Spleen (tissue), 11 donors: Measurements from ENCODE around the gene ADAM19. TPM values are rescaled to one million over a fixed set of nuclear protein-coding genes. Genes with fewer than 3 reads are reported as not detected.
A peak's percentile ranks its signal among the peaks of the same experiment; 100 is the strongest.

Experiments
- DNase-seq: peaks from one replicate; pipeline ENCODE4 v3.0.0-alpha.2; 2020
- H3K27ac ChIP-seq, 8 donors: fragments of 200-600 bp; sonication (generic) in 7 of 8; 1 replicate in 4 of 8; 2 replicates in 4 of 8; pipeline versions ENCODE4 v1.5.0 to v1.8.0; 2016 to 2021; ENCODE audit warnings: inconsistent platforms in 4 of 8, mild to moderate bottlenecking in 4 of 8, moderate library complexity in 1 of 8
- H3K27me3 ChIP-seq, 7 donors: fragments of 200-600 bp; sonication (generic) in 6 of 7; replicated peaks in 1 of 7; 1 replicate in 4 of 7; 2 replicates in 3 of 7; pipeline versions ENCODE4 v1.5.0 to v1.8.0; 2016 to 2021; ENCODE audit warnings: inconsistent platforms in 3 of 7, mild to moderate bottlenecking in 1 of 7
- H3K36me3 ChIP-seq, 6 donors: fragments of 200-600 bp; sonication (generic) in 5 of 6; 1 replicate in 4 of 6; 2 replicates in 2 of 6; pipeline versions ENCODE4 v1.5.0 to v1.8.0; 2016 to 2021; ENCODE audit warnings: inconsistent platforms in 2 of 6
- H3K4me1 ChIP-seq, 6 donors: fragments of 200-600 bp; sonication (generic) in 5 of 6; 1 replicate in 3 of 6; 2 replicates in 3 of 6; pipeline versions ENCODE4 v1.5.0 to v1.8.0; 2016 to 2021; ENCODE audit warnings: inconsistent platforms in 3 of 6
- H3K4me3 ChIP-seq, 8 donors: fragments of 200-600 bp; sonication (generic) in 7 of 8; 1 replicate in 4 of 8; 2 replicates in 4 of 8; pipeline versions ENCODE4 v1.5.0 to v1.8.0; 2016 to 2021; ENCODE audit warnings: inconsistent platforms in 4 of 8, mild to moderate bottlenecking in 4 of 8, moderate library complexity in 2 of 8
- H3K9me3 ChIP-seq, 8 donors: fragments of 200-600 bp; sonication (generic) in 7 of 8; 1 replicate in 4 of 8; 2 replicates in 4 of 8; pipeline versions ENCODE4 v1.5.0 to v1.8.0; 2016 to 2021; ENCODE audit warnings: inconsistent platforms in 4 of 8
- POLR2A ChIP-seq, 3 donors: fragments of 450-650 bp; IDR thresholded peaks; one replicate each; pipeline ENCODE4 v1.5.1; 2017; ENCODE audit warnings: antibody characterized with exemption in 3 of 3, mild to moderate bottlenecking in 1 of 3
- POLR2AphosphoS5 ChIP-seq, 3 donors: sonication (generic); formaldehyde crosslinking; IDR thresholded peaks; one replicate each; pipeline ENCODE4 v1.5.1; 2017; ENCODE audit warnings: antibody characterized with exemption in 3 of 3
- WGBS, 5 donors: extraction: QIAGEN DNeasy Blood & Tissue Kit in 3 of 5; methylation state at CpG; one replicate each; pipeline versions ENCODE4 v1.1.5 to v1.1.7; 2013 to 2018; 5-methylcytosine and 5-hydroxymethylcytosine counted together
- intact Hi-C: fragments of 100-400 bp; cut with DNase I; formaldehyde crosslinking; loops from one replicate; pipeline ENCODE4 v1.15.0; 2023; ENCODE audit warnings: low total_unique reads
- polyA plus RNA-seq, 3 donors: library from polyadenylated mRNA; stranded (reverse); fragments of 200-250 nt; gene quantifications; one replicate each; pipeline ENCODE4 v1.2.1, GENCODE V29; 2013
- total RNA-seq, 7 donors: library from RNA; depleted of rRNA in 3 of 7; stranded (reverse); fragments of >200 nt in 3 of 7; fragmentation: NEBNext Ultra II Directional in 4 of 7; extraction: Animal tissue kit (Norgen Biotek cat#: 25700) in 4 of 7; gene quantifications; one replicate each; pipeline versions ENCODE4 v1.1.0 to v1.2.1, GENCODE V29; 2016 to 2021
- TF ChIP-seq, protein P1 (sequence below), 11 experiments: fragments of 200-600 bp in 7 of 11; fragments of 450-650 bp in 4 of 11; sonication (generic) in 4 of 11; IDR thresholded peaks in 8 of 11; conservative IDR thresholded peaks in 3 of 11; 1 replicate in 7 of 11; 2 replicates in 4 of 11; pipeline versions ENCODE4 v1.4.0 to v1.8.0; 2016 to 2021; ENCODE audit warnings: antibody characterized with exemption in 11 of 11, inconsistent platforms in 4 of 11, mild to moderate bottlenecking in 1 of 11
- donor health status: healthy with polysubstance abuse.
- donor health status: DM: no; HTN: no; CAD: no; lungs with moderate emphysema.
- donor health status: DM: no; HTN: no; CAD: no.
- donor health status: Bipolar disorder and iron deficiency.
- donor health status: healthy.
- donor health status: DM: no; HTN: no; CAD: no.
- donor health status: DM: yes; HTN: yes; CAD: no.

ADAM19 gene
- total and polyA plus RNA-seq, 10 donors: 10.9 to 71.1 (median 51.5) TPM

- Histone ChIP-seq H3K36me3 (no peaks in the 10 kb centered on the region), H3K27ac (no peak overlapping the region), H3K4me1 (peaks cover 0 to 9% (median 5%) of the 10 kb centered on the region in 6 donors), H3K4me3 (no peak overlapping the region), H3K27me3 (no peaks in the 10 kb centered on the region), H3K9me3 (peaks cover 0 to 3% (median 0%) of the 10 kb centered on the region in 8 donors)
- DNase-seq: no peak
- intact Hi-C loops: no loop called here
- 95 to 99% (median 97%) methylated on average over 8 of the region's 8 CpGs for WGBS, 5 donors
- TF ChIP-seq POLR2A (IDR thresholded peaks at IDR 0.05) (no peak), POLR2AphosphoS5 (IDR thresholded peaks at IDR 0.05) (no peak)
- TF ChIP-seq, protein P1, sequence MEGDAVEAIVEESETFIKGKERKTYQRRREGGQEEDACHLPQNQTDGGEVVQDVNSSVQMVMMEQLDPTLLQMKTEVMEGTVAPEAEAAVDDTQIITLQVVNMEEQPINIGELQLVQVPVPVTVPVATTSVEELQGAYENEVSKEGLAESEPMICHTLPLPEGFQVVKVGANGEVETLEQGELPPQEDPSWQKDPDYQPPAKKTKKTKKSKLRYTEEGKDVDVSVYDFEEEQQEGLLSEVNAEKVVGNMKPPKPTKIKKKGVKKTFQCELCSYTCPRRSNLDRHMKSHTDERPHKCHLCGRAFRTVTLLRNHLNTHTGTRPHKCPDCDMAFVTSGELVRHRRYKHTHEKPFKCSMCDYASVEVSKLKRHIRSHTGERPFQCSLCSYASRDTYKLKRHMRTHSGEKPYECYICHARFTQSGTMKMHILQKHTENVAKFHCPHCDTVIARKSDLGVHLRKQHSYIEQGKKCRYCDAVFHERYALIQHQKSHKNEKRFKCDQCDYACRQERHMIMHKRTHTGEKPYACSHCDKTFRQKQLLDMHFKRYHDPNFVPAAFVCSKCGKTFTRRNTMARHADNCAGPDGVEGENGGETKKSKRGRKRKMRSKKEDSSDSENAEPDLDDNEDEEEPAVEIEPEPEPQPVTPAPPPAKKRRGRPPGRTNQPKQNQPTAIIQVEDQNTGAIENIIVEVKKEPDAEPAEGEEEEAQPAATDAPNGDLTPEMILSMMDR (IDR thresholded peaks at IDR 0.05 in 8 of 11, conservative IDR thresholded peaks at IDR 0.05 in 3 of 11): no peak
Measured at GRCh38 chr5:157618191-157618765, 42.7 kb upstream of the ADAM19 start.

- Histone ChIP-seq H3K27ac (no peak overlapping the region), H3K36me3 (no peaks in the 10 kb centered on the region), H3K4me1 (peaks cover 0 to 23% (median 8%) of the 10 kb centered on the region in 6 donors), H3K4me3 (no peak overlapping the region), H3K27me3 (no peaks in the 10 kb centered on the region), H3K9me3 (no peaks in the 10 kb centered on the region)
- no peak for DNase-seq
- intact Hi-C loops: no loop called here
- 83 to 94% (median 91%) methylated on average over 4 of the region's 4 CpGs for WGBS, 5 donors
- TF ChIP-seq, protein P1 (IDR thresholded peaks at IDR 0.05 in 8 of 11, conservative IDR thresholded peaks at IDR 0.05 in 3 of 11): no peak
- TF ChIP-seq POLR2AphosphoS5 (IDR thresholded peaks at IDR 0.05) (no peak), POLR2A (IDR thresholded peaks at IDR 0.05) (no peak)
Measured at GRCh38 chr5:157616785-157617184, 41.2 kb upstream of the ADAM19 start.

GRCh38 chr5:157613385-157614245 lies 38.0 kb upstream of the ADAM19 start:
- intact Hi-C loops: no loop called here
- WGBS, 5 donors: 62 to 78% (median 68%) methylated on average over 11 of the region's 11 CpGs
- Histone ChIP-seq H3K27ac (peak overlapping the region in 3 of 8 donors; percentile 22 to 31 (median 27)), H3K27me3 (no peaks in the 10 kb centered on the region), H3K36me3 (no peaks in the 10 kb centered on the region), H3K9me3 (no peaks in the 10 kb centered on the region), H3K4me3 (no peak overlapping the region), H3K4me1 (peaks cover 0 to 47% (median 14%) of the 10 kb centered on the region in 6 donors)
- no peak for DNase-seq
- TF ChIP-seq, protein P1 (IDR thresholded peaks at IDR 0.05 in 8 of 11, conservative IDR thresholded peaks at IDR 0.05 in 3 of 11): no peak
- TF ChIP-seq POLR2AphosphoS5 (IDR thresholded peaks at IDR 0.05): no peak
- TF ChIP-seq POLR2A (IDR thresholded peaks at IDR 0.05): no peak

- intact Hi-C loops: no loop called here
- Histone ChIP-seq H3K4me1 (peaks cover 0 to 57% (median 24%) of the 10 kb centered on the region in 6 donors), H3K9me3 (no peaks in the 10 kb centered on the region), H3K4me3 (no peak overlapping the region), H3K27ac (no peak overlapping the region), H3K36me3 (no peaks in the 10 kb centered on the region), H3K27me3 (no peaks in the 10 kb centered on the region)
- DNase-seq: no peak
- WGBS, 5 donors: 88 to 95% (median 94%) methylated on average over 5 of the region's 5 CpGs
- TF ChIP-seq, protein P1 (IDR thresholded peaks at IDR 0.05 in 8 of 11, conservative IDR thresholded peaks at IDR 0.05 in 3 of 11): no peak
- TF ChIP-seq POLR2A (IDR thresholded peaks at IDR 0.05): no peak
- no peak for TF ChIP-seq POLR2AphosphoS5 (IDR thresholded peaks at IDR 0.05)
Measured at GRCh38 chr5:157612581-157612980, 37.0 kb upstream of the ADAM19 start.
